Stimulated activated CD8-positive, alpha-beta memory T cell treated with anti-CD3 and anti-CD28 coated beads, Interleukin-12 subunit alpha, Interleukin-12 subunit beta, amount 100 ng/mL, for 24 hours (primary cell): Measurements from ENCODE around the gene RERG.

Experiments used
- DNase-seq: peaks from one replicate; pipeline ENCODE4 v3.0.0-alpha.2; 2020; ENCODE audit errors: extremely low read depth

RERG gene

DNA sequence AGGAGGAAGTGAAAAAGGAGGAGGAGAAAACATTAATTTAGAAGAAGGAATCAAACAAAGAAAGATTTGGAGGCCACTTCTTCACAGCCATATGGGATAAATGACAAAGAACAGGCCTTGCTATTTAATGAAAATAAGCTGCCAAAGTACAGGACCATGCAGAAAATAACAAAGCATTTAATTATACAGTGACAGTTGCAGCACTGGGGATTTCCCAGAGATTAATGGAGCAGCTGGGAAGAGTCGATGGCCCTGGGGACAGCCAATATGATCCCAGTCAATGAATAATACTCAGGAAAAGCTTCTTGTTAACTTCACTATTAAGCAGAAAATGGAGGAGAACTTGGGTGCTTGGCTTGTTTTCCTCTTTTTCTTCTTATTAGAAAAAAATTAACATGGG, 34.6 kb downstream of the RERG start:
- DNase-seq: no peak

DNA sequence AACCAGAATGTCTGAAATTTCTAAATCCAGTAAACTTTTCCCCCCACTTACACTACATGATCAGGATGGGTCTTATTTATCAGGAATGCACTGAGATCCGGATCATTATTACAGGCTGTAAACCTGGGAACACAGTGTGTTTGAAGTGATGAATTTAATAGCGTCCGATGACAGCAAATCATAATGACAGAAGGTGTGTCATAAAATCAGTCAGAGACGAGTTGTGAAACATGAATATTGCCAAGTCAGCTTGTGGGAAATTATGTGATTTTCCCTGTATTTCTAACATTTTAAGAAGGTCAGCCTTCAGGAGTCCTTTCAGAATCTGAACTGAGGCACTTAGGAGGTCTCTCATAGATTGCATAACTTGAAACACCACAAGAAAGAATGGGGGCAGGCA, 36.7 kb downstream of the RERG start:
- DNase-seq: no peak

DNA sequence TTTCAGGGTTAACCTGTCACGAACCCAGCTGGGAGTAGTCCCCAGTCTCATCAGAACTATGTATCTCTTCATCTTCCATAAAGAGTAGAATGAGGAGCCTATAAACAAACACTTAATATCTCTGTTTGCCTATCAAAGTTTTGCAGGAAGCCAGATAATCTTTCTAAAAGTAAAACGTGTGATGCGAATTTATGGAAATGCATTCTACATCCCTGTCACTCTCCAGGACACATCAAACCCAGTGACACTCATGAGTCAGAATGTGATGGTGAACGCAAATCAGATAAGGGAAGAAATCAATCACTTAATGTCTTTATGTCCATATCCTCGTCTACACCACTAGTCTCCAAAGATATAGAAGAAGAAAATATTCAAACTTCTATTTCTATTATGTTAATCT, 37.4 kb downstream of the RERG start:
- DNase-seq: no peak

DNA sequence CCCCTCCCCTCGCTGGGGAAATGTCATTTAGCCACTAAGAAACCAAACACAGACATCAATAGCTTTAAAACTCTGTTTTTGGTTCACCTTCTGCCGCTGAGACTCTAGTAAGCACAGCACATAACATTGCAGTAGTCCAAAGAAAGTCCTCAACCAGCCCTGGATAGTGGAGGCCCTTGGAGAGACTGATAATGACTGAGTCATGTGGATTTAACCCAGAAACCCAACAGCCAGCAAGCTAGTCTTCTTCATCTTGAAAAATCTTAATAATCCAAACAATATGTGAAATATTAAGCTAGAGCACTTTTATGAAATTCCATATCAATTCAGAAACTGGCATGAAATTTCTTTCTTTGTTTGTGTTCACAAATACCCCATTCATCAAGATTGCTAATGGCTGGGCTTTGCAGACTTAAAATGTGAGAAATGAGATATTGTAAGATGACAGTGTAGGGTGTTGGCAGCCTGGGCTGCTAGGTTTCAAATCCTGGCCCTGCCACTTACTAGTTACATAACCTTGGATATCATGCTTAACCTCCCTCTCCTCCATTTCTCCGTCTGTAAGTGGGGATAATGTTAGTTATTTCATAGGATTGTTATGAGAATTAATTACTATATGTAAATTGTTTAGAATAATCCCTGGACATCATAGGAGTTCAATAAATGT, 40.1 kb downstream of the RERG start:
- DNase-seq: no peak

DNA sequence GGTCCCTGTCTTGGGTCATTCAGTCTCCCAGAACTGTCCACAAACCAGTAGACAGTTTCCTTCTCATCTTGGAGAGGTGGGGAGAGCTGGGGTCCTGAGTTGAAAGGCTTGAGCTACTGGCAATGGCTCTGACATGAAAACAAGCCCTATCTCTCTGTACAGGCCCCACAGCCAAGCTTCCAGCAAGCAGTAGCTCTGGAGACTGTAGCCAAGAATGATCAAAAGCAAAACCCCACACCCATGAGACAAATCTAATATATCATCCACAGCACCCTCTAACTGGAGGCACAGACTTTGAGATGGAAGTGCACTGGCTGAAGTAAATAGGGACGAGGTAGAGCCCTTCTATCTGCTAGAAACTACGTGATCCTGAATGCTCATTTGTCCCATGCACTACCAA, 40.9 kb downstream of the RERG start:
- no peak for DNase-seq

DNA sequence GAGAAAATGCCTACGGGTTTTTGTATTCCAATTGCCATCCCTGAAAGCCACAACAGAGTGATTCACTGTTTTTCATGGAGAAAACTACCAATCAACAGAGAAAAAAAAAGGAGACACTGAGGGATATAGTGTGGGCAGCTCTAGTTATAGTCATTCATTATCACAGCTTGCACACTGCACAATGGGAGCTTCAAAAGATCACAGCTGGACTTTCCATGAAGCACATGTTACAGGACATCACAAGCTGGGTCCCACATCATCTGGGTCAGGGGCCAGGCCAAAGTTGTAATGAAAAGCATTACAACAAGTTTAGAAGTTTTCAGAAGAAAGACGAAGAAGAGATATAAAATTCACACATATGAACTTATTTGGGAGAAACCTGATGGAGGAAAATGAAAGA, 41.5 kb downstream of the RERG start:
- no peak for DNase-seq

DNA sequence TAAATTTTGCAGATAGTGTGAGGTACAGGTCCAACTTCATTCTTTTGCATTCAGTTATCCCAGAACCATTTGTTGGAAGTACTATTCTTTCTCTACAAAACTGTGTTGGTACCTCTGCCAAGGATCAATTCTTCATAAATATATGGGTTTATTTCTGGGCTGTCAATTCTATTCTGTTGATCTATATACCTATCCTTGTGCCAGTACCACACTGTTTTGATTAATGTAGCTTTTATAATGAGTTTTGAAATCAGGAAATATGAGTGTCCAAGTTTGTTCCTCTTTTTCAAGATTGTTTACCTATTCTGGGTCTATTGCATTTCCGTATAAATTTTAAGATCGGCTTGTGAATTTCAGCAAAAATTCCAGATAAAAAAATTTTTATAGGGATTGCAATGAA, 48.1 kb downstream of the RERG start:
- DNase-seq: no peak

DNA sequence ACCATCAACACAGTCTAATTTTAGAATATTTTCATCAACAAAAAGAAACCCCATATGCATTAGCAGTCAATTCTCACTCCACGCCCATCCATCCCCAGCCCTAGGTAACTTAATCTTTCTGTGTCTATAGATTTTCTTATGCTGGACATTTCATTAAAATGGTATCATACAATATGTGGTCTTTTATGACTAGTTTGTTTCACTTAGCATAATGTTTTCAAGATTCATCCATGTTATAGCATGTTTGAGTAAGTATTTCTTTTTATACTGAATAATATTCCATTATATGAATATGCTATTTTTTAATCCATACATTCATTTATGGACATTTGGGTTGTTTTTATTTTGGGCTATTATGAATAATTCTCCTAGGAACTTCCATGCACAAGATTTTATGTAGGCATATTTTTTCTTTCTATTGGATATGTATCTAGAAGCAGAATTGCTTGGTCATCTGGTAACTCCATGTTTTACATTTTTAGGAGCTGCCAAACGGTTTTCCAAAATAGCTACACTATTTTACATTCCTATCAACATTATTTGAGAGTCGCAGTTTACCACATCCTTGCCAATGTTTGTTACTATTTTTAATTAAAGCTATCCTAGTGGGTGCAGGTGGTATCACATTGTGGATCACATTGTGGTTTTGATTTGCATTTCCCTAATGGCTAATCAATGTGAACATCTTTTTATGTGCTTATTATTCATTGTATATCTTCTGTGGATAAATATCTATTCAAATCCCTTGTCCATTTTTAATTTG, 49.0 kb downstream of the RERG start:
- DNase-seq: no peak

DNA sequence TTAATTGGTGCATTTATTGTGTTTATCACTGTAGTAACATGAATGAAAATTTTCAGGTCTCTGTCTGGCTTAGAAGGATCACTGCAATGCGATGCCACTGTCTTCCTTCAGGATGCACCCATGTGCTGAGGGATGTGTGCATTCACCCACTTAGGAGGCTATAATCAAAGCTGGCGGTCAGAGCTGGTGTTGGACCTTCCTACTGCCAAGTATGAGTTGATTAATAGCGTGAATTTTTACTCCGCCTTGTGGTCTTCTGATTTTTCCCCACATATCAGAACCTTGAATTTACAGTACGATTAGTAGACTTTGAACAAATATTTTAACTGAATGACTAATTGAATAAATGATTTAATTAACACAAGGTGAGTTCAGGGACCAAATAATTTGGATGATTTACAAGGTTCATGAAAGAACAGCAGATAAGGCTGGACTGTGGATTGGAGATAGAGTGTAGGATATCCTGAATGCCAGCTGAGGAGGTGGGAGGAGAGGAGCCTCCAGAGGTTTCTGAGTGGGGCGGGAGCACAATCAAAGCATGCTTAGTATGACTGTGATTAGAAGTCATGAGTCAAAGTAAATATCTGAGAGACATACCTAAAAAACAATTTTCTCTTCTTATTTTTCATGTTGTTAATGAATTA, 50.1 kb downstream of the RERG start:
- no peak for DNase-seq

DNA sequence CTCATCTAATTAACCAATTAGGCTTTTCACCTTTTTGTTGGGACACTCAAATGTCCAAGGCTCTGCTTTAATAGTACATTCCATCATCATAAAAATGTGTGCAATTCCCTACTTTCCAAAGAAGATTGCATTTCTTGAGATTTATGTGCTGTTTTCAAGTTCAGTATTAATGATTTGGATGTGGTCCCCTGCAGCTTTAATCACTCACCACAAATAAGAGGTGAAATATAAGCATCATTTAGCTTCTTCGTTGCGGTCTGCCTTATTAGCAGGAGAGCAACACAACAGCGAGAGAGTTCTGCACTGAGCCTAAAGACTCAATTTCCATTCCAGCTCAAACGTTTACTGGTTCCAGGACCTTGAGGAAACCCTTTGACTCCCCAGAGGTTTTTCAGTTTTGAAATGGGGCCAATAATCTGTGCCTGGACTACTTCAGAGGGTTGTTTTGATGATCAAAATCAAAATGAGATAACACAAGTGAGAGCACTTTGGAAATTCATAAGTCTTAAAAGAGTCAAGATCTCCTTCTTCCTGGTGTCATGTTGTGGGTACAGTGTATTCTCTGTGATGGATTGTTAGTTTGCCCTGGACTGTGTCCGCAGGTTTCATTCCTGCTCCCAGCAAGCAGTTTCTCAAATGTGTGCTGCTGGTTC, 53.1 kb downstream of the RERG start:
- DNase-seq: no peak

DNA sequence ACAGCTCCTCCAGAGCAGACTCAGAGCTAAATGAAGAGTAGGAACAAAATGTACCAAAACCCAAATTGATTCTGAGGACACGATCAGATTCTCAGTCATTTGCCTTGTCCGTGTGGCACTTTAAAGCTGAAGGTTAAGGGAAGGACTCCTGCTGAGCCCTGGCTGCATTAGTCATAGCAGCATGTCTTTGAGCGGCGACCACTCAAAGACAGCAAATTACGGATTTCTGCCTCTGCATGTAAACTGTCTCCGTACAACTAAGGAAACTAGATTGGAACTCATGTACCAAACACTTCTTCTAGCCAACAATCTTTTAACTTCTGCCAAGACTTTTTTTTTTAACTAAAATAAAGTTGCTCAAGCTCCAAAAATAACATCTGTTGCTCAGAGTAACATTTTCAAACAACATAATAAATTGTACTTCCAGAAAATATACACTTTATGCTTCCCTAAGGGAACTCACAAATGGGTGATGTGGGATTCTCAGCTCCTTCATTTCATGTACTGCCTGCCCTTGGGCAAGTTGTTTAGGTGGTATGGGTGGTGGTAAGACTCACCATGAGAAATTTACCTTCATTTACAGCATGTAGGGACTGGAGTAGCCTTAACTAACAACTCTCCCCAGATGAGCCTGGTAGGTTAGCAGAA, 56.1 kb downstream of the RERG start:
- no peak for DNase-seq

DNA sequence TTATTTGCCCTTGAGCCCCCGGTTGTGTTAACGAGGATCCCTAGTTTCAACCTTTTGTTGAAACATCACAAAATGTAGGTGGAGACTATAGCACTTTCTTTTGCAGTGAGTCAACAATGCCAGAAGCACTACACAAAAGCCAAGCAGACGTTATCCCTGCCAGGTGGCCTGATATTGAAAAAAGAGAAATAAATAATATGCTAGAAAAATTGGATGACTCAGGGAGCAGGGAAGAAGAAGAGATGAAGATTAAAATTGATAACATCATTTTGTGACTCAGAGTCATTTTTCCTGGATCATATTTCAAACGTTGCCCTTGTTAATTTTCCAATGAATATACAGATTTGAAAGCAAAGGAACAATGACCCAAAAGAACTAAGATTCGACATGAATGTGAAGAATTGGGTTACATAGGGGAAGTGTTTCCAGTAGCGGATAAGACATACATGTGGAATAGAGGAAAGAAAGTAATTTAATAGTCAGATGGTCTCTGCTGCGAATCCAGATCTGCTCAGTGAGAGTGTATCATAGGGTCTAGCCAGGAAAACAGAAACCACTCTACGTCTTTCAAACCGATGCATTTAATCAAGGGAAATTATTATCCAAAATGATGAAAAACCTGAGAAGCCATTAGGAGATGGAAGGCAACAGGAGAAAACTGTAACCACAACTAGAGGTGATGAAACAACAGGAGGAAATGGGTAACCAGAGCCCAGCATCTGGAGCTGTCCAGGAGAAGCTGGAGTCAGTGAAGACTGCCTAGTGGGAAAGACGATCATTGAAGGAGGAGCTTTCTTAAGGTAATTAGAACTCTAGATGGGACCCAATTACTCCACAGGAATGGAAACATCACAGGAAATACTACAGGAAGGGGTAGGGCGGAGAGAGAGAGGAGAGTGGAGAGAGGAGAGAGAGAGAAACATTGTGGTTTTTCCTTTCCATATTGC, 57.9 kb downstream of the RERG start:
- DNase-seq: no peak

DNA sequence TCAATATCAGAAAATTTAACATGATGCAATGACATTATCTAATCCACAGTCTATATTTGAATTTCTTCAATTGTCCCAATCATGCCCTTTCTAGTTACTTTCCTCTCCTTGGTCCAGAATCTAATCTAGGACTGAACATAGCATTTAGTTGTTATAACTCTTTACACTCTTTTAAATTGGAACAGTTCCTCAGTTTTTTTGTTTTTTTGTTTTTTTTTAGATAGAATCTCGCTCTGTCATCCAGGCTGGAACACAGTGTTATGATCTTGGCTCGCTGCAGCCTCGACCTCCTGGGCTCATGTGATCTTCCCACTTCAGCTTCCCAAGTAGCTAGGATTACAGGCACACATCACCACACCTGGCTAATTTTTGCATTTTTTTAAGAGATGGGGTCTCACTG, 63.1 kb downstream of the RERG start:
- no peak for DNase-seq

DNA sequence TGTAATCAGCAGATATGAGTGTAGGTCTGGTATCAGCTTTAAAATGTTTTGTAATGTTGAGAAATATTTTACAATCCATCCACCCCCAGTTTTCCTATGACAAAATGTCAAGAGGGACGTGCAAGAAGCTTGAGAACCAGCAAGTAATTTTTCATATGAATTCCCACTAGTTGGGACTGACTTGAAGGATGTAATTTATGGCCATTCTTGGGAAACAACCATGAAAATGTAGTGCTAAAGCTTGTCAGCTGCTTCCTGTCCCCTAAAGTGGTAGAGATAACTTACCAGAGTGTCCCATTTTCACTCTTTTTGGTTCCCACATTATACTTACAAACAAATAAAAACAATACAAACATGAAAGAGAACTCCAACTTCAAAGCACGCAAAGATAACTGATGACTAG, 63.9 kb downstream of the RERG start:
- no peak for DNase-seq

DNA sequence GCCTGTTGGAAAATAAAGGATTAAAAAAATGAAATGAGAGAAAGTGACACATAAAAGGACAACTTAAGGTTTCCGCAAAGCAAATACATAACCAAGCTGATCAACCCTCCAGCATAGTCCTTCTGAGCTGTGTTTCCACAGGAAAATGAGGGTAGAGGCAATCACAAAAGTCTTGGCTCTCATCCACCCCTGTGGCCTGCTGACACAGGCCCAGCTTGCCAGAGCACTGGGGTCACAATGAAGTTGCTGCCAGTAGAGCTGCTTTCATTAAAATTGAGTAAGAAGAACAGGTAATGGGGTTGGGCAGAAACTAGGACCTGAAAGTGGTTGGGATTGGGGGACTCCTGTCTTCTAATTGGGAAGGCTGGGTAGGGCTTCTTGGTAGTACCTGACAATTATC, 65.9 kb downstream of the RERG start:
- DNase-seq: no peak

DNA sequence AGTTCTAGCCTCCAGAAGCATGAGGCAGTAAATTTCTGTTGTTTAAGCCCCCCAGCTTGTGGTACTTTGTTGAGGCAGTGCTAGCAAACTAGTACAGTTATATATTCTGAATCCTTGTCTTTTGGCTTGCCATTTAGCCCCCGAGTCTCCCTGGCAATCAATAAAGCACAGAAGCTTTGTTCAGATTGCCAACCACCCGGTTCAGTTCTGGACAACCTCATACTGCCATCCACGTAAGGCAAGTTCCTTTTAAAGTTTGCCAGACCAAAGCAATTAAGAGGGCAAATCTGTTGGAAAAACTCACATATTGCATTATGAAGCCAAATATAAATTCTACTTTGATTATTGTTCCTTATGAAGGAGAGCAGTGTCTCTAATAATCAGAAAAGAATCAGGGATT, 67.1 kb downstream of the RERG start:
- no peak for DNase-seq

DNA sequence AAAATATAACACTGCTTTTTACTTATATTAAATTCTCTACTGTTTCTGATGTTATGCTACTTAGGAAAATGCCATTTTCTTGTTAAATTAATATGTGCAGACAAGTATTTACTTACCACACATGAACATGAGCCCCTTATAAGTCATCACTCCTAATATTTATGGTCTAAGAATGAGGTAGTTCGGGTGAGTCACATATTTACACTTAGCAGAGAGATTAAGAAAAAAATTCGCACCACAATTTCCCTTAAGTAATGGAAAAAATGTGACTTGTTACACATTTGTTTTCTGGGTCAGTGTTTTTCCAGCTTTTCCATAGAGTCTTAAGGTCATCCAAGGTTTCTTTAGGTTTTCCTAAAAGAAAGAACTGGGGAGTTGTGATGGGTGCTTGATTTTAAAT, 68.3 kb downstream of the RERG start:
- no peak for DNase-seq

DNA sequence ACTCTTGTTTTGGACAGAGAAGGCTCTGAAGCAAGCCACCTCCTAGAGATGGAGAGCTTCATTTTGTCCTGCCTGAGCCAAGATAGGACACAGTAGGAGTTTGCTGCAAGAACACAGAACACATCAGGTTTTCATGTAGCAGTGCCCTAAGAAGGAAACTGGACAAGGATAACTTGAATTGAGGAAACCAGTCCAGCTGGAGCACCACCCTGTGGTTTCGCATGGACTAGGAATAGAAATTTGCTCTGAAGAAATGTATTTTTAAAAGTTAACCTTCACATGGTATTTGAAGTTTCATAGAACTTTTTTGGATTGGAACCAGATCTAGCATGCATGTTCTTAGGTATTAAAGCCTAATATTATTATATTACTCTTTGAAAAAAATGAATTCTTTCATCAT, 68.8 kb downstream of the RERG start:
- no peak for DNase-seq

DNA sequence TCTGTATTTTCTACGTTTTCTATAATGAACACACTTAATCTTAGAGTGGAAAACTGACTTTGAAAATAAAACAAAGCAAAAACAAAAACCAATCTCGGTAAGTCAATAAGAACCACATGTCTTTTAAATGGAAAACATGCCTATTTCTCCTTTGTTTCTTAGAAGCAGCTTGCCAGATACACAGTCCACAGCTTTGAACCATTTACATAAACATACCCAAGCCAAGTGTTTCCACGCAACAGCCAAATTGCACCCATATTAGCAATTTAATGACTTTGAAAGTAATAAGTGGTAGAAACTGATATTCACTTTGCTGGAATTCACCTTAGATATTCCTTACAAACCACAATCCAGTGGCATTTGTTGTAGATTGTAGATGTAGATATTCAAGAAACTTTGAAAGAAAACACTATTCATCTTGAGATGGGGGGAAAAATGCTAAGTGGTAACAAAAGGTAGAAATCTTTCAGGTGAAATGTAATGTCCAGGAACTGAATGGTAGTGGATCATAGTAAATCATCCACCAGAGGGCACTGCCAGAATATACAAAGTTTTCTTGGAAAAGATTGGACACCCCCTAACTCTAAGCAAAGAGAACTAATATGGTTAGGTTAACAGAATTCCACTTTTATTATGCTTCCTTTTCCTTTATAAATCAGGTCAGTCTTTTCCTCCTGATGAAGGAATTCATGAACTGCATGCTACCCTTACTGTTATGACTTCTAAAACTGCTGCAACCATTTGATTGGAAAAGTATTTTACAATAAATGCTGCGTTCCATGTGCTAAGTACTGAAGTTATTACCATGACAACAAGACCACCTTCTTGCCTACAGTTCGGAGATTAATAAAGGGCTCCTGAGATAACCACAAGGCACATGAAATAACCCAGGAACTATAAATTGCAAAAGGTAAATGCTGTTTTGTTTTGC, 69.8 kb downstream of the RERG start:
- no peak for DNase-seq

DNA sequence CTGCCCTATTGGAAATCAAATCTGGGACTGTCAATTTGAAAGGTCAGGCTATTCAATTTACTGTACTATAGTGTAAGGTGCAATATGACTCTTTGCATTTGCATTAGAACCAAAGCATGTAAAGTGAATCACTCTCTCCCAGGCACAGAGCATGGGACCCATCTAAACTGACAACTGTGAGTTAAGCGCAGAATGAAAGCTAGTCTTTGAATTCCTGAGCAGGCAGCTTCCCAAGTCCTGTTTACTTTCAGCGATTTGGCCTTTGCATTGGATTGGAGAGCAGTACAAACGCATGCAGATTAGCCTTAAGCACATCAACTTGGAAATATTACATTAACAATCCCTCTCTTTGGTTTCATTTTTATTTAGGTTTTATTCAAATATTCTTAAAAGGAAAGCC, 74.6 kb downstream of the RERG start:
- DNase-seq: no peak
